Measurements from ENCODE around the gene TGFA.

The TGFA gene

DNA sequence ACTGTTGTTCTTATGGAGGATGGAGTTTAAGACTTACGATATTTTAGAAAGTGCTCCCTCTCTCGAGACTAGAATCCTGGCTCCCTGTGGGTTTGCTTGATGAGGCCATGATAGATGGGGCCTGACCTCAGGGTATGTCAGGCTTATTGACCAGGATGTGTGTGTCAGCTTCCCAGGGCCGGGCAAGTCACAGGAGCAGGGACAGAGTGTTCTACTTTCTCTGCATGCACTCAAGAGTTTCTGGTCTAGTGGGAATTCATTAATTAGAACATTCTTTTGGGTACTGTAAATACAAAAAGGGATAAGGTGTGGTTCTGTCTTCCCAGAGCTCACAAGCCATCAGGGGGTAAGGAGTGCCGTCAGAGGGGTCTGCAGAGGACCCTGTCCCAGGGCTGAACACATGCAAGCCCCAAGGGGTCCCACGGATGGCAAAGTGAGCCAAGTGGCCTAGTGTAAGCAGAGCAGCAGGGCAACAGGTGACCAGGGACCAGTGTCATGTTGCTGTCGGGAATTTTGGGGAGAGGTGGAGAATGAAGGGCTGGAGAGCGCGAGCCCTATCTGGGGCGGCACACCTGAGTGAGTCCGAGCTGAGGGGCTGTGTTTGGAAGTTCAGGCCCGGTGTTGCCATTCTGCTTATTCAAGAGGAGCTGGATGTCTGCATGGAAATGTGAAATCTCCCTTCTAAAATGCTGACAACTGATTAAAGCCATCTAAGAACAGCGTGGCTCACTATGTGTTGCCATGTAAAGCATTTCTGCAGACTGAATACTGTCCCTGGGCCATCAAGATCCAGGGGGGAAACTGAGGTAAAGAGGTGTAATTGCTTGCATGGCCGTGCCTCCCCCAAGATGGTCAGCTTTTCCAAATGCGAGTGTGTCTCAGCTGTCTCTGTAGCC lies 91.4 kb downstream of the TGFA start:
- DNase-seq: no peak

DNA sequence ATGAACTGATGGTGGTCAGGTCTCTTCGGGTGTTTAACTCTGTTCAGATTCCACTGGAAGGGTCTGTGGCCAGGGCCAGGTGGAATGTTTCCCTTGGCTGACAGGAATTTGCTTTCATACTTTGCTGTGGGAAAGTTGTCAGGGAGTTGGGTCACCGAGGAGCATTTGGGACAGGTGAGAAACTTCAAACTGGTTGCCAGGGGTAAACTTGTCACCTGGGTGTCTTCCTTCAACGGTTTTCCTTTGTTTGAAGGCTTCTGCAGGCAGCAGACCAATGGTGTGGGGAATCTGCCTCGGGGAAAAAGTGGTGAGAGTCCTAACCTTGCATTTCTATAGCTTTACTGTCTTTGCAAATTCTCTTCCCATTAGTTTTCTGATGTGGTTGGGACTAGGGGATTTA lies 92.2 kb downstream of the TGFA start:
- DNase-seq: no peak

GRCh38 chr2:70460333-70460732 lies 93.3 kb downstream of the TGFA start:
- DNase-seq: no peak

- no peak for DNase-seq
Measured at GRCh38 chr2:70458661-70459060, 95.0 kb downstream of the TGFA start.

GRCh38 chr2:70456585-70457495 lies 96.8 kb downstream of the TGFA start:
- no peak for DNase-seq

GRCh38 chr2:70454936-70455544 lies 98.6 kb downstream of the TGFA start:
- DNase-seq: no peak

DNA sequence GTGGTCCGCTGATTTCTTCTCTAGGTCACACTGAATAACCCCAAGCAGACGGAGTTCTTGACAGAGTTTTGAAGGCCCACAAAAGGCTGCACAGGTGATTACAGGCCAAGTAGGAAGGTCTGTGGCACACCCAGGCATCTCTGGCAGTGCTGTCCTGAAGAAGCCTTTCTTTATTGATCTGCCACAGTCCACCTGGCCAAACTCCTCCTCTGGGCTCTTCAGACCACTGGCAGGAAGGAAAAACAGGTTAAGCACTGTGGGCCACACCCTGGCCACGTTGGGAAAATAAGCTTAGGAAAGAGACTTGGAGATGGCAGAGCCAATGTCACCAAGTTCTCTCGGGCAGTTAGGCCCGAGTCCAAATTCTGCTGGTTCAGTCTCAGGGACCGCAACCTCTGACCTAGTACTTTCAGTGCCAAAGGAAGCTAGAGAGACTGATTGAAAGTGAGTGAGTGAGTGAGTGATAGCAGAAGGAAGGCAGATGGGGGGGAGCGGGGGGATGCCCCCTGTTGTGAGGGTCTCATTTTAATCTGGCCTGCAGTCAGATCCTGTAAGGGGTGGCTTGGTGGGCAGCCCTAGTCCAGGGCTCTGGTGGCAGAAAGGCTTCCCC lies 102.9 kb downstream of the TGFA start:
- DNase-seq: no peak

- no peak for DNase-seq
Measured at GRCh38 chr2:70448041-70448440, 105.6 kb downstream of the TGFA start.

DNA sequence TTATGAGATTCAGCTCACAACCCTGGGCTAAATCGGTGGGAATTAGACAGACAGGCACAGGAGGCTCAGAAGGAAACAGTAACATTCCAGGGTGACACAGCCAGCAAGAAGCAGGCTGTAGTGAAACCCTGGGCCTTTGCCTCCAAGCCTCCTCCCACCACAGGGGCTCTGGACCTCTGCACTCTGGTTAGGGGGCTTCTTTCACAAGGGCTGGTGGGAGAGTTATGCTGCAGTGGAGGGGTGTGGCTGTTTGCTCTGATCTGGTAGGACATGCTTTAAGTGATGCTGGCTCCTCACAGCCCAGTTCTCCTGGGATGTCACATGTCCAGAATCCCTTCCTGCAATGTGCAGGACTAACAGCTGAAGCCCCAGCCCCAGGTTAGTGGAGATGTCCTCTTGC lies 109.9 kb downstream of the TGFA start:
- no peak for DNase-seq

DNA sequence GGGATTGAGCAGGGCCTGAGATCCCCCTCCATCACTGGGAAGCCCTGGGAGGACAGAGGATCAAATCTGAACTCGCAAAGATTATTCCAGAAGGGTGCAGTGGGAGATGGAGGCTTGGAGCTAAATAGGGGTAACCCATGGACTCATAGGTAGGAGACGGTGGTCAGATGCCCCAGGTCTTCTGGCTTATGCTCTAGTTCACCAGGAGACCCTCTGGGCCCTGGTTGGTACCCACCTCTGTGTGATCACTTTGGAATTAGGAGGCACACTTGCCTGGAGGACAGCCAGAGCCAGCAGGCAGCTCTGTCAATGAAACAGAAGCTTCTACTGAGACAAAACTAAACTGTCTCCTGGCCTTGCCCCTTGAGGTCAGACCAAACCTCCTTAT lies 110.6 kb downstream of the TGFA start:
- no peak for DNase-seq

GRCh38 chr2:70442301-70443077 lies 111.1 kb downstream of the TGFA start:
- no peak for DNase-seq

DNA sequence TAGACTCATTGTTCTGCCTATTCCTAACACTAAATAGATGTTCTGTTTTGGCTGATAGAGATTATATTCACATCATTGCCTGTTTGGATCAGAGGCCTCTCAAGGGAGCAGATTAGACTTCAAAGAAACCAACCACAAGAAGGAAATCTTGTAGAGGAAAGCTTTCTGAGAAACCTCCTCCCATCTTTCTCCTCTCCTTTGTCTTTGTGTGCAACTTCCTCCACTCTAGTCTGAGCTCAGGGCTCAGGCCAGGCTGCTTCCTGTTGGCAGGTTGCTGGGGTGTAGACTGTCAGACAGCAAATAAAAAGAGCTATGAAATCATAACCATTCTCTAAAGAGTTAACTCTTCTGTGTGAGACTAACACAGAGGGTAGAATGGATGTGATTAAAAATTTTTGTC lies 113.0 kb downstream of the TGFA start:
- DNase-seq: peak; percentile 22

DNA sequence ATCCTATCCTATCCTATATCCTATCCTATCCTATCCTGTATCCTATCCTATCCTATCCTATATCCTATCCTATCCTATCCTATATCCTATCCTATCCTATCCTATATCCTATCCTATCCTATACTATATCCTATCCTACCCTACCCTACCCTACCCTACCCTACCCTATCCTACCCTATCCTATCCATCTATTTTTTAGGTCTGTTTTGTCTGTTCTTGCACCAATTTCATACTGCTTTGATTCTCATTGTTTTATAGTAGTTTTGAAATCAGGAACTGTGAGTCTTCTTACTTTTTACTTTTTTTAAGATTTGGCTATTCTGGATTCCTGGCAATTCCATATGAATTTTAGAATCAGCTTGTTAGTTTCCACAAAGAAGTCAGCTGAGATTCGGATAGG lies 118.5 kb downstream of the TGFA start:
- no peak for DNase-seq

- DNase-seq: no peak
Measured at GRCh38 chr2:70433315-70433714, 120.3 kb downstream of the TGFA start.

- no peak for DNase-seq
Measured at GRCh38 chr2:70431716-70432347, 121.8 kb downstream of the TGFA start.

DNA sequence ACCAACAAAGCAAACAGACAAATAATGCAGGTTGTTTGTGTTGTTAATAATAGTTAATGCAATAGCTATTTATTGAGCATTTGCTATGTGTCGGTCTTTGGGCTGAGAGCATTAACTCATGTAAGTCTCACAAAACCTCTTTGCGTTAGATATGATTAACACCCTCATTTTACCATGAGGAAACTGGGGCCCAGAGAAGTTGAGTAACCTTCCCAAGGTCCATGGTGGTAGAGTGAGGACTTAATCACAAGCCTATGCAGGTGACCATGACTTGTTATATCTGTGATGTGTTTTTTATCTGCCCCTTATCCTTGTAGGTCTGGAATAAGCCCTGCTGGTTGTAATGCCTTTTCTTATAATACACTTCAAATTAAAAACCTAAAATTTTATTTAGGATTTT lies 127.3 kb downstream of the TGFA start:
- DNase-seq: no peak

DNA sequence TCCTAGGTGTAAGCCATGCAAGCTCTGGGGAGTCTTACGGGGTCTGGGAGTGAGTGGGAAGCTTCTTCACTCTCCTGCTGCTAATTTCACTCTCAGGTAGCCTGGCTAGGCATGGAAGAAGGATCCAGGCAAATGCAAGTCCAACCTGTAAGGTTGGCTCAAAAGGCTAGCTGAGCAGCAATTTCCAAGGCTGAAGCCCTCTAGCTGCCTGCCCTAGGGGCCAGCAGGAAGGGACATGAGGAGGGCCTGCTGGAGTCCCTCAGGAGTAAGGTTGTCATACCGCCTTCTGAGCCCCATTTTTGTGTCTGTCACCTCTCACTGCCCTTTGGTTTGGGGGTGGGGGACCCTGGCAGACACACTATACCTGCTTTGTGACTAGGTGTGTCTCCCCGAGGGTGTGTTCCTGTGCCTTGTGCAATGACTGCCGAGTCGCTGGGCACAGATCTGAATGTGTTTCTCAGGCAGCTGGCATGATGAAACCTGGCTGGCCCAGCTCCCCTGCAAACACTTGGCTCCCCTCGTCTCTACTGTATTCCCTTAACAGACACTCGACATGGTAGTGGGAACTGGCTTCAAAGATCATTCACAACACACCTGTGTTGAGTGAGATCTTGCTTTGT lies 127.8 kb downstream of the TGFA start:
- no peak for DNase-seq

DNA sequence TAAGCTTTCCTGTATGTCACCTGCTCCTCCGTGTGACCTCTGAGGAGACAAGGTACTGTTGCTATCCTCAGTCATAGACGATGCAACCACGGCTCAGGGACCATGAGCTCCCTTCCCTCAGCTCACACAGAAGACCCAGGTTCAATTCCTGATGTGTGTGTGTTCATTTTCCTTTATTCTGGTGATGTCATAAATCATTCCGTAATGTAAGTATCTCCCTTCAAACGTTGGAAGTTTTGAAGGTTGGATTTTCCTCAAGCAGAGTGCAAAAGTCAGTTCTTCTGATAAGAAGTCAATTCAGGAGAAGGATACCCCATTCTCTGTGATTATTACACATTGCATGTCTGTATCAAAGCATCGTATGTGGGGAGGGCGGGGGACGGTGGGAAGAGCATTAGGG lies 132.9 kb downstream of the TGFA start:
- DNase-seq: no peak

DNA sequence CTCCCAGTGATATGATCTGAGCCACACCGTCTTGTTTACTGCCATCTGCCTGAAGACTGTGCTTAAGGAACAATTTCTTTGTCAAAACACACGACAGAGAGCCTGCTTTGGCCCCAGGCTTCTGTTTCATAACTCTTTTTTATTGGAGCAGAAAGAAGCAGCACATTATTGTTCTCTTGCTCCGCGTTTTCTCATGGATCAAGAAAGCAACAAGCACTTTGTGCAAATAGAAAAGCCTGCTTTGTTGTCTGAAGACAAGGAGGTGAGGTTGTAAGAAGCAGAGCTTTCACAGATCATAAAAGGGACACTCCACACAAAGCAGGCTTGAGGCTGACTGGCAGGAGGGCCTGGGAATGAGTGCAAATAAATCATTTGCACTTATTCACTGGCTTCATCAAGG lies 133.5 kb downstream of the TGFA start:
- DNase-seq: no peak

DNA sequence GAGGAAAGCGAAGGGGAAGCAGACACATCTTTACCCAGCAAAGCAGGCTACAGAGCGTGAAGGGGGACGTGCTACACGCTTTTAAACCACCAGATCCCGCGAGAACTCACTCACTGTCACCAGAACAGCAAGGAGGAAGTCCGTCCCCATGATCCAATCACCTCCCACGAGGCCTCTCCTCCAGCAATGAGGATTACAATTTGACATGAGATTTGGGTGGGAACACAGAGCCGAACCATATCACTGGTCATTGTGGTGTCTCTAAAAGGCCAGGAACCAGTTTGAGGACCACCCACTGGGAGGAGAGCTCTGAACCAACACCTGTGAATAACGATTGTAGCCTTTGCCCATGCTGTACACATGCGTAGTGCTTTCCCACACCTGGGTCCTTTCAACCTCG lies 135.1 kb downstream of the TGFA start:
- DNase-seq: no peak

- DNase-seq: no peak
Measured at GRCh38 chr2:70417011-70417410, 136.6 kb downstream of the TGFA start.
